Middle frontal gyrus (tissue), 1 donor: ENCODE measurements around the gene VCX2.
"Not testable (repeated sequence)": the region's sequence is repeated elsewhere in the genome, so short reads cannot be mapped to it uniquely, and the experiment has no call there.

Experiments used
- DNase-seq: peaks from one replicate; pipeline ENCODE4 v3.0.0-alpha.2; 2015; ENCODE audit warnings: low spot score; ENCODE audit errors: extremely low spot score

VCX2 gene

GRCh38 chrX:8171169-8171568 is at the start of gene VCX2:
VCX2 (minus strand) TSS chrX:8171267; CDS start chrX:8170643, 624 bp downstream.
- DNase-seq: not testable (repeated sequence)

GRCh38 chrX:8204943-8205342 is 33.9 kb upstream of the VCX2 start:
- DNase-seq: no peak

GRCh38 chrX:8204169-8204935 is 33.3 kb upstream of the VCX2 start:
- DNase-seq: no peak

GRCh38 chrX:8201896-8202331 is 30.8 kb upstream of the VCX2 start:
- no peak for DNase-seq

- DNase-seq: no peak
Observed at GRCh38 chrX:8196776-8197175, 25.7 kb upstream of the VCX2 start.

- DNase-seq: no peak
Observed at GRCh38 chrX:8194216-8194615, 23.1 kb upstream of the VCX2 start.

- no peak for DNase-seq
Observed at GRCh38 chrX:8192276-8192675, 21.2 kb upstream of the VCX2 start.

GRCh38 chrX:8191022-8191421 is 20.0 kb upstream of the VCX2 start:
- DNase-seq: no peak

- no peak for DNase-seq
Observed at GRCh38 chrX:8190341-8190830, 19.3 kb upstream of the VCX2 start.

GRCh38 chrX:8189096-8189830 is 18.2 kb upstream of the VCX2 start:
- DNase-seq: no peak

- no peak for DNase-seq
Observed at GRCh38 chrX:8183346-8183745, 12.3 kb upstream of the VCX2 start.

GRCh38 chrX:8179656-8180055 is 8.6 kb upstream of the VCX2 start:
- no peak for DNase-seq

- not testable (repeated sequence) for DNase-seq
Observed at GRCh38 chrX:8154011-8154410, 17.1 kb downstream of the VCX2 start.

GRCh38 chrX:8147226-8147625 is 23.8 kb downstream of the VCX2 start:
- no peak for DNase-seq

GRCh38 chrX:8144925-8145324 is 26.1 kb downstream of the VCX2 start:
- no peak for DNase-seq

- no peak for DNase-seq
Observed at GRCh38 chrX:8141896-8142295, 29.2 kb downstream of the VCX2 start.

GRCh38 chrX:8140986-8141744 is 29.9 kb downstream of the VCX2 start:
- DNase-seq: no peak

GRCh38 chrX:8139716-8140115 is 31.4 kb downstream of the VCX2 start:
- DNase-seq: no peak

GRCh38 chrX:8138252-8138651 is 32.8 kb downstream of the VCX2 start:
- no peak for DNase-seq

GRCh38 chrX:8126648-8127047 is 44.4 kb downstream of the VCX2 start:
- DNase-seq: no peak

- no peak for DNase-seq
Observed at GRCh38 chrX:8126092-8126491, 45.0 kb downstream of the VCX2 start.

- DNase-seq: no peak
Observed at GRCh38 chrX:8125566-8125965, 45.5 kb downstream of the VCX2 start.
